Epithelial cell of proximal tubule (primary cell): Measurements from ENCODE around the gene ARX. TPM values are rescaled to one million over a fixed set of nuclear protein-coding genes. Genes with fewer than 3 reads are reported as not detected.
A peak's percentile ranks its signal among the peaks of the same experiment; 100 is the strongest.

Experiments
- DNase-seq: peaks from one replicate; pipeline ENCODE4 v3.0.0-alpha.2; 2011; ENCODE audit warnings: low read depth
- H3K4me3 ChIP-seq: 2 replicates; pipeline ENCODE4 v1.5.1; 2011; ENCODE audit warnings: low read depth, mild to moderate bottlenecking, low read length
- CTCF ChIP-seq: conservative IDR thresholded peaks from 2 replicates; pipeline ENCODE4 v1.5.1; 2012; ENCODE audit warnings: low read depth, mild to moderate bottlenecking, low read length
- total RNA-seq: library from RNA; depleted of rRNA; stranded (reverse); fragments of >200 nt; gene quantifications from 2 replicates; pipeline ENCODE4 v1.2.3, GENCODE V29; 2015

Gene ARX
- not detected in 2 replicates for total RNA-seq

DNA sequence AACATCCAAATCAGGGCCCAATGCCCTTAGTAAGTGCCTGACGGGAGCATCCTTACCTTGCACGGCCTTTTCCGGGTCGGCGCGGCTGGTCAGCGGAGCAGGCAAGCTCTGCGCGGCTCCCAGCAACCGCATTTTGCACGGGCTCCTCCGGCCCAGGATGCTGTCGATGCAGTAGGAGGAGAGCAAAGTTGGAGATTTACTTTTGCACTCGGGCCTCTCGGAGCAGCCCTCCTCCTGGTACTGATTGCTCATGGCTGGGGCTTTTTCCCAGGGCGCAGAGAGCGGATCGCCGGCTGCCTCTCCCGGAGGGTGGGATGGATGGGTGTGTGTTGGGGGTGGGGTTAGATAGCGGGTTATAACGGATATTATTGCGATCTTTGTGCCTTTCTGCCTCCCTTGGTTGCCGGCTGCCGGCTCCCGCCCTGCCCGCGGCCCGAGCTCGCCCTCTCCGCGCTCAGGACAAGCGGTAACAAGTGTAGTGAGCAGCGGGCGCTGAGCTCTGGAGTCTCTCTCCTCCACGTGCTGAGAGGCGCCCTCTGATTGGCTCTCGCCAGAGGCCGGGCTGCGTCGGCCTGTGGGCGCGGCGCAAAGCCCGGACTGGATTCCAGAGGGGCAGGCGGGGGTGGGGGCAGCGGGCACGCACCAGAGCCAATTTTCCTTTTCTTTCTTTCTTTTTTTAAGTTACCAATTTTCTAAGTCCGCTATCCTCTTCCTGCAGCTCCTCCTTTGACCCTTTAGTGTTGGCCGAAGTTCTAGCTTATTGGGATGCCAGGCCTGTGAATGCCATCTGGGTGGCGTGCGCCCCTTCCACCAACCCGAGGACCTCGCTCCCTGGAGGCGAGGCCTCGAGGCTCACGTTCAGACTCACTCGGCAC lies at the start of gene ARX:
ARX (minus strand) TSS at position 480 of the 875 bp plus-strand sequence; CDS start at position 252, 228 bp downstream.
- TF ChIP-seq CTCF = no peak
- H3K4me3 ChIP-seq = peak within 1 kb of the TSS; percentile 24
- no peak for DNase-seq

DNA sequence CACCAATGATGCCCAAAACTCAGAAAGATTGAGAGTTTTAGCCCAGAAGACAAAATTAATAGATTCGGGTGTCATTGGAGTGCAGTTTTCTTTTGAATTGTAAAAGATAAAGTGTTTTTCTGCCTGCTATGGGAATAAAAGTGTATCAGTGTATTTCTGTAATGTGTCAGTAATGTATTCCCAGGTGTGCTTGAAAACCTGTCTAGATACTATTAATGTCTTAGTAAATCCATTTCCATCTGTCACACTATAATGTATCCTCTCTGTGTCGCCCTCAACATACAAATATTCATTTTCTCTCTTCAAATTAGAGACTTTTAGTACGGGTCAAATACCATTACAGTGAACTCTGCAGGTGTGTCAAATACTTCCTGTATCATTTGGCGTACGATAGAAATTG lies 43.5 kb upstream of the ARX start:
- no peak for DNase-seq
- no peak for TF ChIP-seq CTCF
- H3K4me3 ChIP-seq = no peak overlapping the region

DNA sequence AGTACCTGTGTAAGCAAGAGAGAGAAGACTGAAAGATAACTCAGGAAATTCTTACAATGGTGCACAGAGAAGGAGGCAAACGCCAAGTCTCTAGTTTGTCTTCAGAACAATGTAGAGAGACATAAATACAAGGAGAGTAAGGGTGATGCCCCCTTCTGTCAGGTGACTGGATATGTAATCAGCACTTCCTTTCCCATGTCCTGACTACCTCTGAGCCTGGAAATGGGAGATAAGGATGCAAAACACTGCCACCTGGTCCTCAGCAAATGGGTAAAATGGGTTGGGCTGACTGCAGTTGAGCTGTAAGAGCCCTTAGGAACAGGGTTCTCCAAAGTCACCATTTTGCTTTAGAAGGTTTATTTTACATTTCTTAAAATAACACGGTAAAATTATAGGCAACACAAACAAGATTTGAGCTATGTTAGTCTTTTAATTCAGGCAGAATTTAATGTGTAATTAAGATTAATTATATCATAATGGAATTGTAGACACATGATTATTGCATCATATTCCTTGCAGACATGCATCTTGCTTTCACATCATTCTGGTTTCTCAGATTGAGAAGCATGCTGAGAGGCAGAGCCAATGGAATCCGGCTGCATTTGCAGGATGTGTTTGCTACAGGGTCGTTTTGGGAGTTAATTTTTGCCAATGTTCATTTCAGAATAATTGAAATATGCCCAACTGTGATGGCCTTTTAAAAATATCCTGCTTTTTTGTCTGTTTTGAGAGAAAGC lies 37.2 kb upstream of the ARX start:
- H3K4me3 ChIP-seq = no peak overlapping the region
- DNase-seq = no peak
- no peak for TF ChIP-seq CTCF

GRCh38 chrX:25049971-25050370 lies 34.2 kb upstream of the ARX start:
- H3K4me3 ChIP-seq = no peak overlapping the region
- TF ChIP-seq CTCF = no peak
- no peak for DNase-seq

DNA sequence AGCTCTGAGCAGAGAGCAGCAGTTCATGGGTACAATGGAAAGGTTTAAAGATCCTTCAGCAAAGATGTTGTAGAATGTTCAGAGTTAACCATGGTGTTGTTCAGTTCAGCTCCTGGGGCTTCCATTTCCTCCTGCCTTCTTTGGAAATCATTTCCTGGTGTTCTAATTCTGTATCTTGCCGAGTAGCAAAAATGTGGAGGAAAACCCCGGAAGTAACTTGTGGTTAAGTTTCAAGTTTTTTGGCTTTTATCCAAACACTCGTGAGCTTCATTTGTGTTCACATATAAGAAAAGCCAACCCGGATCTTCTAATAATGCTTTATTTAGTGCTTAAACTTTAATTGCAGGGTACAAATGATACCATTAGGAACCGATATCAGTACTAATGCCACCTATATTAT lies 33.6 kb upstream of the ARX start:
- H3K4me3 ChIP-seq = no peak overlapping the region
- DNase-seq = no peak
- no peak for TF ChIP-seq CTCF

DNA sequence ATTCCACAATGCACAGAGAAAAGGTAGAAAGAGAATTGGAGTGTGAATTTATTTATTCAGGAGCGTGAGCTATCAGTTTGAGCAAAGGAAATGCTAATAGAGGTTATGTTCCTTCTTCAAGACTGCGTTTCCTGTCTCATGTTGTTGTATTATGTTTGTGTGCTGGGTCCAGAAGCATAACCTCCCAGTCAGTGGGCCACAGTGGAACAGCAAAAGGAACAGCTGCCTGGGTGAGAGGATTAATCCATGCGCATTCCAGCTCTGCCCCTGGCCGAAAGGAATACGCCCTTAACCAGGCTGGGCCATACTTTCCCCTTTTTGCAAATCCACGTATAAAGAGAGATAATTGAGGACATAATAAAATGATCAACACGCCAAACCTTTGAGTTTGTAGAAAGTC lies 32.4 kb upstream of the ARX start:
- no peak for TF ChIP-seq CTCF
- no peak overlapping the region for H3K4me3 ChIP-seq
- DNase-seq = no peak
